ENCODE measurements around the gene RUBCNL.

- TF ChIP-seq POLR2A (IDR thresholded peaks at IDR 0.05) (no peak), EP300 (IDR thresholded peaks at IDR 0.05) (no peak)
These were observed 72.0 kb downstream of the RUBCNL start for GRCh38 chr13:46315036-46315435.
